Measurements from ENCODE around the gene TARM1. TPM values are rescaled to one million over a fixed set of nuclear protein-coding genes. Genes with fewer than 3 reads are reported as not detected.

TARM1 gene
- polyA plus RNA-seq (ENCODE audit: insufficient read length in 4 of 4) = under 1 TPM in 1 of 4 donors, not detected in 3; 0.21 TPM

DNA sequence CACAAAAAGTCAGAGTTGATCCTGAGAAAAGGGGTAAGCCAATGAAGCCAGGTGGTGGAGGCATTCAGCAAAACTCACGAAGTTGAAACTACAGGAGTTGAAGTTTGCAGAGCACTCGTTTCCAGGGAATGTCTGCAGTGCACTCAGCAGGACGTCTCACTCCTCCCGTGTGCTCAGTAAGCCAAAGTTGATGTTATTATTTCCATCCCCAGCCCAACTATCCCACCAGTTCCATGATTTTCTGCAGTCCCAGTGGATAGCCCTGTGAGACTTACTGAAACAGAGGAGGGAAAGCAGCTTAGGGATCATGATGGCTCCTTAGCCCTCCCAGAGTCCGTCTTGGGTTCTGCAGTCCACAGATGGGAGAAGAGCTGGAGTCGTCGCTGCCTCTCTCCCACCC, at the start of gene TARM1:
Gene TARM1, minus strand, starts transcription at position 334 of the 400 bp plus-strand sequence. Its CDS starts 25 bp downstream, at position 309.
- DNase-seq (ENCODE audit: low read depth in 4 of 4, low spot score in 3 of 4) = no peak

DNA sequence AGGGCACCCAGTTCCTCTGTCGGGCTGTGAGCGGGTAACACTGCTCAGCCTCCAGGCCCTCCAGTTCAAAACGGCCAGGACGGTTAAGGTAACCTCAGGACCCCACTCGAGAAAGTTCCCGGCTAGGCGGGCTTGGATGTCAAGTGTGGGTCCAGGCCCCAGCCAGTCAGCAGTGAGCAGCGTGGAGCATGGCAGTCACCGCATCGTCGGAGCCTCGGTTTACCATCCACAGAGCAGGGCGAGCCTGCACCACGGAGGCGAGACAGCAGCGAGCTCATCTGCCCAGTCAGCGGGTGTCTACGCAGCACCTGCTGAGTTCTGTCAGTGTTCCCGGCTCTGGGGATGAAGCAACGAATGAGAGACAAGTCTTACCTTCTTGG, 48.4 kb upstream of the TARM1 start:
- no peak for DNase-seq (ENCODE audit: low read depth in 4 of 4, low spot score in 3 of 4)

DNA sequence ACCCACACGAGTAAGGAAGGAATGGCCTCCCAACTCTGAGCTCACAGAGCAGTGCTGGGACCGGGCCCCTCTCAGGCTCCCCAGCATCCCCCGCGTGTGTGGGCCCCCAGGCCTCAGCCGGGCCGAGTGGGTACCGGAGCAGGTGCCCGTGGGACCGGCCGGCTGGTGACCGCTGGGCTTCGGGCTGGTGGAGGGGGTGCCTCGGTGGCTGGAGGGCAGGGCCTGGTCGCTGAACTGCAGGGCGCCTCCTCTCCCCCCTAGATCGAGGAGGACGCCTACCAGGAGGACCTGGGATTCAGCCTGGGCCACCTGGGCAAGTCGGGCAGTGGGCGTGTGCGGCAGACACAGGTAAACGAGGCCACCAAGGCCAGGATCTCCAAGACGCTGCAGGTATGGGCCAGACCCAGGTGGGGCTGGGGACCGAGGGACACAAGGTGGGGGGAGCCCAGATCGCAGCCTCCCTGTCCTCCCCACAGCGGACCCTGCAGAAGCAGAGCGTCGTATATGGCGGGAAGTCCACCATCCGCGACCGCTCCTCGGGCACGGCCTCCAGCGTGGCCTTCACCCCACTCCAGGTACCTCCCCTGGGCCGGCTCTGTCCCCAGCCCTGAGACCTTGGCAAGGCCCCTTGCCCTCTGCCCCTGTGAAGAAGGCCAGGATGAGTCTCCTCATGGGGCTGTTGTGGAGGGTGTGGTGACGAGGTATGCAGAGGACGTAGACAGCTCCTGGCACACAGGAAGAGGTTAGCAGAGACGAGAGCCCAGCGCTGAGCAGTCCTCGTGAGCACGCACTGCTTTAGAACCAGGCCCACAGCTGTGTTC, 47.8 kb upstream of the TARM1 start:
- DNase-seq (ENCODE audit: low read depth in 4 of 4, low spot score in 3 of 4) = no peak

DNA sequence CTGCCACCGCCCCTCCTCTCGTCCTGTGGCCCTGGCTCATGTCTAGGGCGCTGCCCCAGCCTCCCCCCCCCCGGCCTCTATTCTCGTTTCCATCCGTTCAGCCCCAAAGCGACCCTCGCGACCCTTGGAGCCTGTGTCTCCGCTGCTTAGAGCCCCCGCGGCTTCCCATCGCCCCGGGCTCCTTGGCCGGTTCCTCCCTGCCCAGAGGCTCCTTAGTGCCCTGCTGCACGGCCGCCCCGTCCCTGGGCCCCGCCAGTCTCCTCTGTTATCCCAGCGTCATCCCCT, 47.2 kb upstream of the TARM1 start:
- DNase-seq (ENCODE audit: low read depth in 4 of 4, low spot score in 3 of 4) = no peak

DNA sequence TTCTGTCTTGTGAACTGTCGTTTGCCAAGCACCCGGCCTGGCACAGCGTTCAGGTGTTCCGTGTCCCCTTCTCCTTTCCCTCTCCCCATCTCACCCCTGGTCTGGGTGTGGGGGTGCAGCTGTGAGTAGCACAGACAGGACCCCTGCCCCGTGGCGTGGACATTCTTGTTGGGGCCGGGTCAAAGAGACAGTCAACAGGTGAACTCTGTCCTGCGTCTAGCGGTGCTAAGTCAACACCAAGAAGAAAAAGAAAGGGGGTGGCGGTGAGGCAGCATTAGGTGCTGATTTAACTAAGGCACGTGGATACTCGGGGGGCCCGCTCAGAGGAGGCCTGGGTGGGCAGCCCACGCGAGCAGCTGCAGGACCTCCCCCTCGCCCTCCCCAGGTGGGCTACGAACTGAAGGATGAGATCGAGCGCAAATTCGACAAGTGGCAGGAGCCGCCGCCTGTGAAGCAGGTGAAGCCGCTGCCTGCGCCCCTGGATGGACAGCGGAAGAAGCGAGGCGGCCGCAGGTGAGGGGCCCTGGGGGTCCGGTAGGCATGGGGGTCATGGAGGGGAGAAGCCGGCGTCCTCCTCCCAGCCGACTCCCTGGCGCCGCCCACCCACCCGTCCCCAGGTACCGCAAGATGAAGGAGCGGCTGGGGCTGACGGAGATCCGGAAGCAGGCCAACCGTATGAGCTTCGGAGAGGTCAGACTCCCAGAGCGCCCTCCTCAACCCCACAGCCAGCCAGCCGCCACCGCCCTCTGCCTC, 46.7 kb upstream of the TARM1 start:
- DNase-seq (ENCODE audit: low read depth in 4 of 4, low spot score in 3 of 4) = no peak

DNA sequence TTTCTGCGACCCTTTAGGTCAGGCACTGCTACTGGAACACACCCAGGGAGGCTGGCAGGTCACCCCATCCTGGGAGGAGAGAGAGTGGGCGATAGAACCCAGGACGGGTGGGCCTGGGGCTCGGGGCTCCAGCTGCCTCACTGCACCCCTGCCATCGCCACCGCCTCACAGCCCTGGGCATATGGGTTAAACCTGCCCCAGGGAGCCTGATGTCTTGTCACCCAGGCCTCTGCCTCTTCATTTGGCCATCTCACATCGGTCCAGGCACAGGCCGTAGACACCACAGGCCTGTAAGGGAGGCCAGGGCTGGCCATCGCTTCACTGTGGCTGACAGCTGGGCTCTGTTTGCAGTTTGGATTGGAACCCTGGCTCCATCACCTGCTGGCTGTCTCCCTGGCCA, 44.5 kb upstream of the TARM1 start:
- no peak for DNase-seq (ENCODE audit: low read depth in 4 of 4, low spot score in 3 of 4)

DNA sequence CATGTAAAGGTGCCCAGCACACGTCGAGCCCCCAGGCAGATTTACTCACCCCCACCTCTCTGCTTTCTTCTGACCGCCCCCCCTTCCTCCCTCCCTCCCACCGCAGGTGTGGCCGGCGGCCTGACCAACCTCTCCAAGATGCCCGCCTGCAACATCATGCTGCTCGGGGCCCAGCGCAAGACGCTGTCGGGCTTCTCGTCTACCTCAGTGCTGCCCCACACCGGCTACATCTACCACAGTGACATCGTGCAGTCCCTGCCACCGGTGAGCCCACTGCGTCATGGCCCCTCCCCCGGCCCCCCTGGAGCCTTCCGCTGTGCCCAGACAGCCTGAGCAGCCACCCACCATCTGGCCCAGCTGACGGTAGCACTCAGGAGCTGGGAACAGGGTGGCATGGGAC, 43.2 kb upstream of the TARM1 start:
- DNase-seq (ENCODE audit: low read depth in 4 of 4, low spot score in 3 of 4) = no peak

DNA sequence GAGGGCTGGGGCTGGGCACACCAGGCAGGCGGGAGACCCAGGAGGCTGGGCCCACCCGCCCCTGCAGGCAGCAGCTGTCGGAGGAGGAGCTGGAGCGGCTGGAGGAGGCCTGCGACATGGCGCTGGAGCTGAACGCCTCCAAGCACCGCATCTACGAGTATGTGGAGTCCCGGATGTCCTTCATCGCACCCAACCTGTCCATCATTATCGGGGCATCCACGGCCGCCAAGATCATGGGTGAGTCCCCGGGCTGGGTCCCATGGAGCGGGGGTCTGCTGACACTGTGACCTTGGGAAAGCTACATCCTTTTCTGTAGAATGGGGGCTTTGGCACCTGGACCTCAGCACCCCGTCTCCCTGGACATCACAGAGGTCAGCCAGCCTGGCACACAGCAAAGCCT, 42.5 kb upstream of the TARM1 start:
- DNase-seq (ENCODE audit: low read depth in 4 of 4, low spot score in 3 of 4) = no peak

DNA sequence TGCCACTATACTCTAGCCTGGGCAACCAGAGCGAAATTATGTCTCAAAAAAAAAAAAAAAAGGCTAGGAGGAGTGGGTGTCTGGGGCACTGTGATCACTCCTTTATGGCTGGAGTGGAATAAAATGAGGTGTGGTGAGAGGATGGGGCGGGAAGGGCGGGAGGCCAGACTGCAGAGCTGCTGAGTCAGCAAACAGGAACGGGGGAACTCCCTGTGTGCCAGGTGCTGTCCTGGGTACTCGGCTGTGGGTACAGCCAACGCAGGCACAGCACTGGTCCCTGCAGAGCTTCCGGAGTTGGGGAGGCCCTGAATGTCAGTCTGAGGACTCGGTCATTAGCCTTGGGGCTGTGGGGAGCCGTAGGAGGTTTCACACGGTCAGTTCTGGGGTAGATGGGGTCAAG, 40.1 kb upstream of the TARM1 start:
- DNase-seq (ENCODE audit: low read depth in 4 of 4, low spot score in 3 of 4) = no peak

DNA sequence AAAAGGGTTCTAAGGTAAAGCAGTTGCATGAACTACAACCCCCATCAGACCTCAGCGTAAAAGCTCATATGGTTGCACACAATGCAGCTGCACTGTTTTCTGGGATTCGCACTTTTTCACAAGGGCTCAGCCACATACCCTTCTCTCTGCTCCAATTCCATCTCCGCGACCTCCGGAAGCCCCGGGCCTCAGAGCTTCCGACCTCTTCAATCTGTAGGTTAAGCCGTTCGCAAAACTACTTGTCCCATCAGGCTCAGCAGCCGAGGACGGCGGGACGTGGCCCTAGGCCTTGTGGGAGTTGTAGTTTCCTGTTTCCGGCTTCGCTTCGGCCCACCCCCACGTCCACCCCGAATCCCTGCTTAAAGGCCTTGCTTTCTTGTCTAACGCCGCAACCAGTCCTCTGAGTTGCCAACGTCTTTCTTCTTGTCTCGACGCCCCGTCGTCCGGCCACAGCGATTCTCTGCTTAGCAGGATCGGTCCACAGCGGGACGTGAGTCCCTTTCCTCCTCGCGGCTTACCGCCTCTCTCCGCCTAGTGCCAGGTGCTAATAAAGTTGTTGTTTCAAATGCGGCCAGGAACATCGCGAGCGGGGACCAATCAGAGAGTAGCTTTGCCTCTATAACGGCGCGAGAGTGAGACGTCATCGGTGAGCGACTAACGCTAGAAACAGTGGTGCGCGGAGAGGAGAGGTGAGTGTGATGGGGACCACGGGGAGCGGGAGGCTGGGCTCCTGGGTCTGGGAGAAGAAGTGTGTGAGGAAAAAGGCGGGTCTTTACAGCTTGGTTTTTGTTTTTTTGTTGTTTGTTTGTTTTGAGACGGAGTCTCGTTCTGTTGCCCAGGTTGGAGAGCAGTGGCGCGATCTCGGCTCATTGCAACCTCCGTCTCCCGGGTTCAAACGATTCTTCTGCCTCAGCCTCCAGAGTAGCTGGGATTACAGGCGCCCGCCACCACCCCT, 34.2 kb upstream of the TARM1 start, which contains the start of the genes PRPF31 and TFPT:
Gene PRPF31, plus strand, starts transcription at position 646 of the 955 bp plus-strand sequence. CDS start 2,525 bp downstream, outside the sequence.
Gene TFPT, minus strand, starts transcription at position 549 of the 955 bp plus-strand sequence. Its CDS starts 388 bp downstream, at position 161.
- DNase-seq (ENCODE audit: low read depth in 4 of 4, low spot score in 3 of 4) = peak; percentile 97 to 99 (median 98)

DNA sequence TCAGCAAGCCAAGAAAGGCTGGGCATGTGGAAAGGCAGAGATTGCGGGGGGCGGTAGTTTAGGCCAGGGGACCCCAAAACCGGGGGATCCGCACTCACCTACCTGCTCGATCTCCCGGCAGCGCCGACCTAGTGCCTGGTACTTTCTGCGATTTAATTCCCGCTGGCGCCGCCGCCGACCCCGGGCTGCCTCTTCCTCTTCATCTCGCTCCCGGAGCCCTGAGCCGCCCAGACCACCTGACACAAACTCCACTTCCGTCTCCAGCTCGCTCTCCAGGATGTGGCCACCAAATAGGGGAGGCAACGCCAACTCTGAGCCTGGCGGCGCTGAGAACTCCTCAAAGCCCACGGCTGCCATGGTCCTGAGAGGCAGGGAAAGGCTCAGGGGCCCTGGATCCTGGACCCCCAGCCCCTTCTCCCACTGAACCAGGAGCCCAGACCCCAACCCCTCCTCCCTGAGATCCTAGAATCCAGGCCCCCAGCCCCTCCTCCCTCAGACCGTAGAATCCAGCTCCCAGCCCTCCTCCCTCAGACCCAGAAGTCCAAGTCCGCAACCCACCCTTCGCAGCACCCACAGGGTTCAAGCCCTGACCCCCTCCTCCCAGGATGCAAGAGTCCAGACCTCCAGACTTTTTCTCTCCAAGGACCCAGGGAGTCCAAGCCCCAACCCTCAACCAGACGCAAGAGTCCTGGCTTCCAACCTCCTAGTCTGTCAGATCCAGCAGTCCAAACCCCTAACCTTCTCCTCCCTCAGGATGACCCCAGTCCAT, 33.4 kb upstream of the TARM1 start:
- DNase-seq (ENCODE audit: low read depth in 4 of 4, low spot score in 3 of 4) = no peak

DNA sequence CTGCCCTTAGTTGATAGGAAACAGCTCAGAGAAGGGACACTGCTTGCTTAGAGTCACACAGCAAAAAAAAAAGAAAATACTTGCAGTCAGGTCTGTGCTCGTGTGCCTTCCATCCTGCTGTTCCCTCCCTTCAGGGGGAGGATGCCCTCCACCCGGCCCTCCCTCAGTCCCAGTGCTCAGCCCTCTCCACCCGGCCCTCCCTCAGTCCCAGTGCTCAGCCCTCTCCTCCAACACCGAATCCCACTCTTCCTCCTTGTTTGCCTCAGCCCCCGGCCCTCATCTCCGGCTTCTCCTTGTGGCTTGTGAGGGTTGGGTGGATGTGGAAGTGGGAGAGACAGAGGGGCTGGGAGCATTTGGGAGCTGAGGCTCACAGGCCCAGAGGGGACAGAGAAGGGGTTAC, 28.5 kb upstream of the TARM1 start:
- no peak for DNase-seq (ENCODE audit: low read depth in 4 of 4, low spot score in 3 of 4)

DNA sequence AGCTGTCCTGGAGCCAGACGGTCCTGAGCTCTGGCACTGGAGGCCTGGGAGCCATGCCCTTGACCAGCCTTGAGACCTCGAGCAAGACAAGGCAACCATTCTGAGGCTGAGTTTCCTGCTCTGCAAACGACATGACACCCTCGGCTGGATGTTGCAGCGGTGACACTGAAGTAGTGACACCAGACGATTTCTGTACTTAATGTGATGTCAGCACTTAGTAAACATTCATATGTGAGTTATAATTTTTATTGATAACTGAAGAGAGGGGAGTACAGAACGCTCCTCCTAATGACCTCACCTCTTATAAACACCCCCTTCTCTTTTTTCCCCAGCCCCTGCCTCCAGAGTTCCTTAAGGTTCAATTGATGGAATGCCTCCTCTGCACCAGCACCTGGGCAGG, 27.3 kb upstream of the TARM1 start:
- DNase-seq (ENCODE audit: low read depth in 4 of 4, low spot score in 3 of 4) = no peak

DNA sequence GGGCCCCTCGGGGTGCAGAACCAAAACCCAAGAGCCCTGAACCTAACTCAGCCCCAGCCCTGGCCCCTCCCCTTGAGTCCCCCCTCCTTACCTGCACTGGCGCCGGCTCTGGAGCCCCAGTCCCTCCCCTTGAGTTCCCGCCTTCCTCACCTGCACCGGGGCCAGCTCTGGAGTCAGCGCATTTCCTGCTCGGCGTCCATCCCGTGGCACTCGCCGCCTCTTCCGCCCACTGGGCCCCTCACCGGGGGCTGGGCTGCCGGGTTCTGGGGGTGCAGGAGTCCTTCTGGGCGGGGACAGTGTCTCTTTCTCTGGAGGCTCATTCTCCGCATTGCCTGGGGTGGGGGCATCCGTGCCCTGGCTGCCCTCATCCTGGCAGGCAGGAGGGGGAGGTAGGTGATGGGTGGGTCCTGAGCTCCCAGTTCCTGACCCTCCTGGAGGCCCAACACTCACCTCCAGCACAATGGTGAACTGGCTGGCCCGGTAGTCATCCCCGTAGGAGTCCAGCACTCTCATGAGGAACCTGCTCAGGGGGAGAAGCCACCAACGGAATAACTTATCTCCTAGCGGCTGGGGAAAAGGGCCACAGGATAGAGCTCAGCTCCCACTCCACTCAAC, 26.8 kb upstream of the TARM1 start:
- DNase-seq (ENCODE audit: low read depth in 4 of 4, low spot score in 3 of 4) = no peak

DNA sequence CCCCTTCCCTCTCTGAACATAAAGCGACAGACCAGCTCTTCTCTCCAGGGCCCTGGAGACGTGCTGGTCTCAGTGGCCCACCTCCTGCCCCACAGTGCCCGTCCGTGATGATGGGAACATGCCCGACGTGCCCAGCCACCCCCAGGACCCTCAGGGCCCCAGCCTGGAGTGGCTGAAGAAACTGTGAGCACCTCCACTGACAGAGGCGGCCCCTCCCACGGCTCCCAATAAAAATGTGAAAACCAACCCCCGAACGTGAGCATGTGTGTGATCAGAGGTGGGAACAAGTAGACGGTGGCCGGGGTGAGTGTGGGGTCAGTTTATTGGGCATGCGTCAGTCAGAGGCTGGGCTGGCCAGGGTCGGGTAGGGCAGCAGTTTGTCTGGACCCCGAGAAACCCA, 25.6 kb upstream of the TARM1 start:
- no peak for DNase-seq (ENCODE audit: low read depth in 4 of 4, low spot score in 3 of 4)

DNA sequence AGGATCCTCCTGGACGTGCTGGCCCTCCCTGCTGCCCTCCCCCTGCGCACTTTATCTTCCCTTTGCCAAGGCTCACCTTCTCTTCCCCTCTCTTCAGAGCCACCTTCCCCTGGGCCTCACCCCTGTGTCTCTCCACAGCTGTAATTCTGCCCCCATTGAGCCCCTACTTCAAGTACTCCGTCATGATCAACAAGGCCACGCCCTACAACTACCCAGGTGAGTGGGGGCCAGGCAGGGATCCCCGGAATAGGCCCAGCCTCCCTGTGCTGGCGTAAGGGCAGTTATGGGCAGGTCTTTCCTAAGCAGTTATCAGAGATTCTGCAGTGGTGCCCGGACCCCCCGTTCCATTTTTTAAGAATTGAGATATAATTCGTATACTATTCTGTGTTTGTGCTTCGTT, 24.6 kb upstream of the TARM1 start:
- DNase-seq (ENCODE audit: low read depth in 4 of 4, low spot score in 3 of 4) = no peak

DNA sequence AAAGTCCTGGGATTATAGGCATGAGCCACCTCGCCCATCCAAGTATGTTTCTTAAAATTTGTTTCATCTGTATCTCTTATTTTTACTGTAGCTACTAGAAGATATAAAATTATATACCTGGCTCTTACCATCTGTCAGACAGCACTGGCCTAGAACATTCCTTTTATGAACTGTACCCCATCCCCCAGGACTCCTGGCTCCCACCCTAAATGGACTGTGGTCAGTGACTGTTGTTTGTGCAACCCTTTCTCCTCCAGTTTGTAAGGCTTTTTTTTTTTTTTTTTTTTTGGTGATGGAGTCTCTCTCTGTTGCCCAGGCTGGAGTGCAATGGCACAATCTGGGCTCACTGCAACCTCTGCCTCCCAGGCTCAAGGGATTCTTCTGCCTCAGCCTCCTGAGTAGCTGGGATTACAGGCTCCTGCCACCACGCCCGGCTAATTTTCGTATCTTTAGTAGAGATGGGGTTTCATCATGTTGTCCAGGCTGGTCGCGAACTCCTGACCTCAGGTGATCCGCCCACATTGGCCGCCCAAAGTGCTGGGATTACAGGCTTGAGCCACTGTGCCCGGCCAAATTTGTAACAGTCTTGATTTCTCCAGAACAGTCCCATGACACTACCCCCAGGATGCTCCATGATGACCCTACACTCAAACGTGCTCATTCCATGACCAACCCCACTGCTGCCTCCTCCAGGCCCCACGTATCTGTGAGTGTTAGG, 24.0 kb upstream of the TARM1 start:
- no peak for DNase-seq (ENCODE audit: low read depth in 4 of 4, low spot score in 3 of 4)

DNA sequence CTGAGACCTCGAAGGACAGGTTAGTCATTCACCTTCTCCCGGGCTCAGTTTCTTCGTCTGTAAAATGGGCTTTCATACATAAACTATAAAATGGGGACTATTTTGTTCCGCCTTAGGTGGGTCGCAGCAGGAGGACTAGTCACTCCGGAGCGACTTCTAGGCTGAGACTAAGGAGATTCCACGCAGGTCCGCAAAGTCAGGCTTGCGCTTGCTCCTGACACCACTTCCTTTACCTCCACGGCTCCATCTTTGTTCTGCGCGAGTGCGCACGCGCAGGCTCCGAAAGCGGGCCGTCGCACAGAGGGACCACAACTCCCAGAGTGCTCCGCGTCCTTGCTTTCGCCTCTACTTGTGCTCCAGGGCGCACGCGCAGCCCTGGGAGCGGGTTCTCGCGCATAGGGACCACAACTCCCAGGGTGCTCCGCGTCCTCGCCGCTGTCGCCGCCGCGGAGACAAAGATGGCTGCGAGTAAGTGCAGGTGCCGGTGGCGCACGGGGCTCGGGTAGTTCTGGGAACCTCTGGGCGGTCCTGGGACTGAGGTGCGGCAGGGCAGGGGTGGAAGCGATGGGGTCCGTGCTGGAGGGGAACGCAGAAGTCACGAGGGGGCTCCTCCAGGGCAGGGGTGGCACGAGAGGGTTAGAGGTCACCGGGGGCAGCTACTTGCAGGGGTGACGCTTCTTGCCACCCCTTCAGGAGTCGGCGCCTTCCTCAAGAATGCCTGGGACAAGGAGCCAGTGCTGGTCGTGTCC, 21.4 kb upstream of the TARM1 start, which contains the start of gene NDUFA3:
Gene NDUFA3, plus strand, starts transcription at position 435 of the 749 bp plus-strand sequence. Its CDS starts 24 bp downstream, at position 459.
- DNase-seq (ENCODE audit: low read depth in 4 of 4, low spot score in 3 of 4) = peak; percentile 95 to 98 (median 97)

Data from left renal pelvis (tissue), 4 donors.